NB4 (cell line): ENCODE results near the gene NUP214.
A peak's percentile ranks its signal among the peaks of the same experiment; 100 is the strongest.

Source experiments
- MAX ChIP-seq: IDR thresholded peaks from 2 replicates; pipeline ENCODE4 v1.6.1; 2011; ENCODE audit warnings: low read depth, low read length
- TF ChIP-seq, protein P1 (sequence below): IDR thresholded peaks from one replicate; pipeline ENCODE4 v1.5.1; 2012; ENCODE audit warnings: low read depth, low read length

DNA sequence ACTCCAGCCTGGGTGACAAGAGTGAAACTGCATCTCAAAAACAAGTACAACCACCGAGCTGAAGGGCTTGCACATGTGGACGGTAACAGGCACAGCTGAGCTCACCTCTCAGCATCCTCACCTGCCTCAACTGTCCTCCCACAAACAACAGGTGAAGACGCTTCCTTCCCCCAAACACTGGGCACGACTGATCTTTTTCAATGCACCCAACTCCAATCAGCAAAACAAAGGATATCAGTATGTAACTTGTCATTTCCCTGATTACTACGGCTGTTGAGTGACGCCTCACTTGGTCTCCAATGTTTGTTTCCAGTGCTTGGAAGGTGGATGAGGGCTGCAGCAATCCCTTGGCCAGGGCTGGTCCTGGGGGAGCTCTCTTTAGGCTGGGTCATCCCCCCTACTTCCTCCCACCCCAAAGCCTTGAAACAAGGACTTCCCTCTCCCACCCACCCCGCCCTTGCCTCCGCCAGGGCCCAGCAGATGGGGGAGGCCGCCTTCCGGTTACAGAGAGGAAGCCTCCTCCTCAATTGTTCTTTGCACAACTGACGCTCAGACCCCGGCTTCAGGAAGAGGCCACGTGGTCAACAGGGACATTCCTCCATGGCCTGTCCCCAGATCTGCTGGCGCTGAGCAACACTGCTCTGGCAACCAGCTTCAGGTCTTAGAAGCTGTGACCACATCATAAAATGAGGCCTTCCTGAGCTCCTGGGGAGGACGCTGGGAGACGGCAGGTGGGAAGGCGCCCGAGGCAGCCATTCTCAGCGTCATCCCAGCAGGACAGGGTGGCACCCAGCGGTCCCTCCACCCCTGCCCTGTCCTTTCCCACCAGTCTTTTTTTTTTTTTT lies 145.0 kb downstream of the NUP214 start:
- TF ChIP-seq, protein P1, sequence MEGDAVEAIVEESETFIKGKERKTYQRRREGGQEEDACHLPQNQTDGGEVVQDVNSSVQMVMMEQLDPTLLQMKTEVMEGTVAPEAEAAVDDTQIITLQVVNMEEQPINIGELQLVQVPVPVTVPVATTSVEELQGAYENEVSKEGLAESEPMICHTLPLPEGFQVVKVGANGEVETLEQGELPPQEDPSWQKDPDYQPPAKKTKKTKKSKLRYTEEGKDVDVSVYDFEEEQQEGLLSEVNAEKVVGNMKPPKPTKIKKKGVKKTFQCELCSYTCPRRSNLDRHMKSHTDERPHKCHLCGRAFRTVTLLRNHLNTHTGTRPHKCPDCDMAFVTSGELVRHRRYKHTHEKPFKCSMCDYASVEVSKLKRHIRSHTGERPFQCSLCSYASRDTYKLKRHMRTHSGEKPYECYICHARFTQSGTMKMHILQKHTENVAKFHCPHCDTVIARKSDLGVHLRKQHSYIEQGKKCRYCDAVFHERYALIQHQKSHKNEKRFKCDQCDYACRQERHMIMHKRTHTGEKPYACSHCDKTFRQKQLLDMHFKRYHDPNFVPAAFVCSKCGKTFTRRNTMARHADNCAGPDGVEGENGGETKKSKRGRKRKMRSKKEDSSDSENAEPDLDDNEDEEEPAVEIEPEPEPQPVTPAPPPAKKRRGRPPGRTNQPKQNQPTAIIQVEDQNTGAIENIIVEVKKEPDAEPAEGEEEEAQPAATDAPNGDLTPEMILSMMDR, result no peak
- peak; percentile 100 for TF ChIP-seq MAX
